Right lobe of liver (tissue), 4 donors: ENCODE measurements around the gene SLC15A4.

Source experiments
- POLR2A ChIP-seq: fragments of 450-650 bp; IDR thresholded peaks from one replicate; pipeline ENCODE4 v1.6.1; 2017; ENCODE audit warnings: antibody characterized with exemption, mild to moderate bottlenecking
- TF ChIP-seq, protein P1 (sequence below), 4 donors: fragments of 200-600 bp in 3 of 4; fragments of 450-650 bp in 1 of 4; IDR thresholded peaks; one replicate each; pipeline versions ENCODE4 v1.5.1 to v1.8.0; 2016 to 2022; ENCODE audit warnings: antibody characterized with exemption in 4 of 4, mild to moderate bottlenecking in 2 of 4
- donor health status: DM: no; HTN: no; CAD: no.
- donor health status: DM: no; HTN: no; CAD: no.
- donor health status: DM: no; HTN: yes; CAD: no.

DNA sequence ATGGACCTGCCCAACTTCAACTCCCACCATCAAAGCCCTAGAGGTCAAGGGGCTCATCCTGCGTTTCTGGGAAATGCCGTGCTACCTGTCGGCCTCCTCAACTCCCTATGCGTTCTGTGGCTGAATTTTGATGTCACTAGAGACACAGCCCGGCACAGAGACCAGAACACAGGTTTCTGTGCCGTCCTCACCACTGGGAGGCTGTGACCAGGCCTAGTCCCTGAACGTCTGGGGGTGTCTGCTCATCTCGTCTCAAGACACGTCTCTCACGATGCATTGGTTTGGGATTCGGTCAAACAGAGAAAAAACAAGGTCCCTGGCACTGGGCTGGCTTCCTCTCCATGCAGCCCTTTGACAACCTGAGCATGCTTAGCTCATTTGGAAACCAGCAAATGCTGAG, 33.5 kb downstream of the SLC15A4 start:
- TF ChIP-seq, protein P1, sequence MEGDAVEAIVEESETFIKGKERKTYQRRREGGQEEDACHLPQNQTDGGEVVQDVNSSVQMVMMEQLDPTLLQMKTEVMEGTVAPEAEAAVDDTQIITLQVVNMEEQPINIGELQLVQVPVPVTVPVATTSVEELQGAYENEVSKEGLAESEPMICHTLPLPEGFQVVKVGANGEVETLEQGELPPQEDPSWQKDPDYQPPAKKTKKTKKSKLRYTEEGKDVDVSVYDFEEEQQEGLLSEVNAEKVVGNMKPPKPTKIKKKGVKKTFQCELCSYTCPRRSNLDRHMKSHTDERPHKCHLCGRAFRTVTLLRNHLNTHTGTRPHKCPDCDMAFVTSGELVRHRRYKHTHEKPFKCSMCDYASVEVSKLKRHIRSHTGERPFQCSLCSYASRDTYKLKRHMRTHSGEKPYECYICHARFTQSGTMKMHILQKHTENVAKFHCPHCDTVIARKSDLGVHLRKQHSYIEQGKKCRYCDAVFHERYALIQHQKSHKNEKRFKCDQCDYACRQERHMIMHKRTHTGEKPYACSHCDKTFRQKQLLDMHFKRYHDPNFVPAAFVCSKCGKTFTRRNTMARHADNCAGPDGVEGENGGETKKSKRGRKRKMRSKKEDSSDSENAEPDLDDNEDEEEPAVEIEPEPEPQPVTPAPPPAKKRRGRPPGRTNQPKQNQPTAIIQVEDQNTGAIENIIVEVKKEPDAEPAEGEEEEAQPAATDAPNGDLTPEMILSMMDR (IDR thresholded peaks at IDR 0.05) = no peak
- no peak for TF ChIP-seq POLR2A
